HEK293T (cell line): ENCODE measurements around the gene GPBAR1.

Experiments used
- CTCF ChIA-PET: fragments of 350-600 bp; formaldehyde crosslinking; extraction: SDS; loops from one replicate; lab custom pipeline; 2021; ENCODE audit warnings: antibody characterized with exemption, inconsistent platforms; lab: Yijun Ruan, JAX
- POLR2A ChIA-PET: fragments of 350-600 bp; formaldehyde crosslinking; extraction: SDS; loops from one replicate; lab custom pipeline; 2020; ENCODE audit warnings: antibody characterized with exemption, inconsistent platforms; lab: Yijun Ruan, JAX
- DNase-seq: peaks from one replicate; pipeline ENCODE4 v3.0.0; 2012; ENCODE audit warnings: mixed read lengths; ENCODE audit errors: extremely low spot score
- ARNT ChIP-seq: fragments of 450-650 bp; IDR thresholded peaks from 2 replicates; pipeline ENCODE4 v1.6.1; 2017; ENCODE audit warnings: mild to moderate bottlenecking
- BHLHE40 ChIP-seq: fragments of 450-650 bp; IDR thresholded peaks from 2 replicates; pipeline ENCODE4 v1.6.1; 2016; ENCODE audit warnings: mild to moderate bottlenecking, moderate library complexity, borderline replicate concordance
- CTBP1 ChIP-seq: fragments of 450-650 bp; IDR thresholded peaks from 2 replicates; pipeline ENCODE4 v1.6.1; 2016; ENCODE audit warnings: borderline replicate concordance
- ELF4 ChIP-seq: fragments of 450-650 bp; IDR thresholded peaks from 2 replicates; pipeline ENCODE4 v1.6.1; 2017; ENCODE audit warnings: antibody characterized with exemption
- FOXA1 ChIP-seq: fragments of 450-650 bp; IDR thresholded peaks from 2 replicates; pipeline ENCODE4 v1.6.1; 2016; ENCODE audit warnings: mild to moderate bottlenecking
- FOXK2 ChIP-seq: fragments of 450-650 bp; IDR thresholded peaks from 2 replicates; pipeline ENCODE4 v1.6.1; 2016; ENCODE audit warnings: mild to moderate bottlenecking
- FOXM1 ChIP-seq: fragments of 450-650 bp; IDR thresholded peaks from 2 replicates; pipeline ENCODE4 v1.6.1; 2017; ENCODE audit warnings: mild to moderate bottlenecking, borderline replicate concordance
- HDGF ChIP-seq: fragments of 450-650 bp; IDR thresholded peaks from 2 replicates; pipeline ENCODE4 v1.6.1; 2017; ENCODE audit warnings: antibody characterized with exemption, borderline replicate concordance
- L3MBTL2 ChIP-seq: fragments of 450-650 bp; conservative IDR thresholded peaks from 2 replicates; pipeline ENCODE4 v1.6.1; 2016; ENCODE audit warnings: mild to moderate bottlenecking
- LEF1 ChIP-seq: fragments of 450-650 bp; IDR thresholded peaks from 2 replicates; pipeline ENCODE4 v1.6.1; 2017; ENCODE audit warnings: mild to moderate bottlenecking, borderline replicate concordance
- NFRKB ChIP-seq: fragments of 450-650 bp; IDR thresholded peaks from 2 replicates; pipeline ENCODE4 v1.6.1; 2016; ENCODE audit warnings: mild to moderate bottlenecking, moderate library complexity
- SP1 ChIP-seq: fragments of 450-650 bp; IDR thresholded peaks from 2 replicates; pipeline ENCODE4 v1.6.1; 2017
- SUZ12 ChIP-seq: fragments of 450-650 bp; IDR thresholded peaks from 2 replicates; pipeline ENCODE4 v1.6.1; 2016; ENCODE audit warnings: mild to moderate bottlenecking
- TARDBP ChIP-seq: fragments of 450-650 bp; IDR thresholded peaks from 2 replicates; pipeline ENCODE4 v1.6.1; 2016
- ZNF384 ChIP-seq: fragments of 450-650 bp; IDR thresholded peaks from 2 replicates; pipeline ENCODE4 v1.6.1; 2016
- TF ChIP-seq, protein P1 (sequence below): fragments of 450-650 bp; IDR thresholded peaks from 2 replicates; pipeline ENCODE4 v1.6.1; 2016

GPBAR1 gene

DNA sequence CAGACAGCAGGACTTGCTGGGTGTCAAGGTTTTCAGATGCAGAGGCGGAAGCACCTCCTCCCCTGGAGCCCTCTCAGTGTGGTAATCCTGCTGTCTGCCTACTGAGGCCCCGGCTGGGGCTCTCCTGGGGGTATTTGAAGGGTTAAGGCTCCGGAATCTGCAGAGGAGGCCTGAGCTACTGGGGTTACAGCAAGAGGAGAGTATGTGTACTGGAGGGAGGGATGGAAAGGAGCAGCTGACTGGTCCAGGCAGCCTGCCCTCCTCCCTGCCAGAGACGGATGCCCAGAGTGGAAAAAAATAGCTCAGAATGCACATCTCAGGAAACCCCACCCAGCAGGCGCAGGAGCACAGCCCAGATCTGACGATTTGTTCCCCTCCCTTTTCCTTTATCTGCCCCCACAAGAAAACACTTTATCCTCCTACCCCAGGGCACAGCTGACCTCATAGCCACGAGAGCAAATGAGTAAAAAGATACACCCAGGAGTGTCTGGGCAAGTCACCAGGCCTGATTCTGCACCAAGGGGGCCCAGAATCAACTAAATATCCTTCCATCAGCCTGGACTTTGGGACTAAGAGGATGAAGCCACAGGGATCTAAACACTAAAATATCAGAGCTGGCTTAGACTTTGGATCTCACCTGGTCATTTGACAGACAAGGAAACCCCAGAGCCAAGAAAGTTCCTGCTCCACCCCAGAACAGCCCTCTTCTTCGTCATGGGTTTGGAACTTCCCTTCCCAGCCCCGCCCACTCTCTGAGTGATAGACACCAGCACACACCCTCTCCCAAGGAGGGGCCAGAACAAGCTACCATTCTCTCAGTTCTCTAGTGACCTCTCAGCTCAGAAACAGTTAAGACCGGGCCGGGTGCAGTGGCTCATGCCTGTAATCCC, 26.0 kb downstream of the GPBAR1 start:
- TF ChIP-seq, protein P1, sequence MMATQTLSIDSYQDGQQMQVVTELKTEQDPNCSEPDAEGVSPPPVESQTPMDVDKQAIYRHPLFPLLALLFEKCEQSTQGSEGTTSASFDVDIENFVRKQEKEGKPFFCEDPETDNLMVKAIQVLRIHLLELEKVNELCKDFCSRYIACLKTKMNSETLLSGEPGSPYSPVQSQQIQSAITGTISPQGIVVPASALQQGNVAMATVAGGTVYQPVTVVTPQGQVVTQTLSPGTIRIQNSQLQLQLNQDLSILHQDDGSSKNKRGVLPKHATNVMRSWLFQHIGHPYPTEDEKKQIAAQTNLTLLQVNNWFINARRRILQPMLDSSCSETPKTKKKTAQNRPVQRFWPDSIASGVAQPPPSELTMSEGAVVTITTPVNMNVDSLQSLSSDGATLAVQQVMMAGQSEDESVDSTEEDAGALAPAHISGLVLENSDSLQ: peak; percentile 81
- TF ChIP-seq FOXK2 (no peak), LEF1 (no peak), ELF4 (no peak)
- DNase-seq: peak; percentile 43

DNA sequence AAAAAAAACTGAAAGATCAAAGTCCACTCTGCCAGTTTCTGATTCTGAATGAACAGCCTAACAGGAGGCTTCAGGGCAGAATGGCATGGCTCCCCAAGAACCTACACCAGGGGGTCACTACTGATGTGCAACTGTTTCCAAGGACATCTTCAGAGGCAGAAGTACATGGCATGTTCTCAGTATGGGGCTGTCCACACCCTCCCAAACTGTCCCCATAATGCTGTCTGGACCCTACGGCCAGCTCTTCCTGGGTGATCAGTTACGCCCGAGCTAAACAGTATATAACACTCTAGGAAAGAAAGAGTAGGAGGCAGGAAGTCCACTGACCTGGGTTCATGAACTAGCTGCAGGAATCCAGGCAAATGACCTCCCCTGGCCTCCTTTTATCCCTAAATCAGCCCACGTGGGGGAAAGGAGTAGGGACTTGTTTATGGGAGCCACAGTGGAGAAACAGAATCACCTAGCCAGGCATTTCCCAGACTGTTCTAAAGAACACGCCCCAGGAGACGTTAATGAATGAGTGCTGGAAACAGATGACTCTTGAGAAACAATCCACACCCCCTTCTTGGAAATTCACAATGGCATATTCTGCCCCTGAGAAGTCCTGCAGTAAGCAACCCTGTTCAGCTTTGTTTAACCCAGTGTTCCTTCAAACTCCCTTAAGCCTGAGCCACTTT, 29.0 kb downstream of the GPBAR1 start:
- ChIA-PET POLR2A (interaction anchor here (1.0 to 1.4 kb wide), 2 partner anchors 14 to 19 kb away, joined by 3 to 4 read pairs; partner anchors contain the start of genes AAMP and PNKD), CTCF (interaction anchor here (0.6 to 4.3 kb wide), 2 partner anchors 18 to 23 kb away, joined by 6 to 30 read pairs; partner anchors contain the start of genes AAMP and PNKD)
- TF ChIP-seq SUZ12: no peak
- no peak for TF ChIP-seq ARNT
- TF ChIP-seq FOXK2: no peak
- no peak for TF ChIP-seq L3MBTL2
- TF ChIP-seq BHLHE40: no peak
- TF ChIP-seq TARDBP: no peak
- no peak for TF ChIP-seq FOXM1
- TF ChIP-seq NFRKB: no peak
- TF ChIP-seq LEF1: no peak
- no peak for TF ChIP-seq HDGF
- TF ChIP-seq CTBP1: no peak
- TF ChIP-seq SP1: no peak
- no peak for TF ChIP-seq FOXA1
- TF ChIP-seq, protein P1: no peak
- no peak for TF ChIP-seq ZNF384
- no peak for TF ChIP-seq ELF4

More for the DNA sequence above, 26.0 kb downstream of the GPBAR1 start:
- ChIA-PET CTCF (interaction anchor here (0.6 to 2.7 kb wide), 4 partner anchors 9 to 110 kb away, joined by 3 to 23 read pairs (median 4); no protein-coding TSS in a partner anchor), POLR2A (interaction anchor here (0.7 to 2.8 kb wide), 8 partner anchors 12 to 373 kb away, joined by 3 to 22 read pairs (median 4); partner anchors contain the start of genes AAMP, BCS1L, CATIP and PNKD)

DNA sequence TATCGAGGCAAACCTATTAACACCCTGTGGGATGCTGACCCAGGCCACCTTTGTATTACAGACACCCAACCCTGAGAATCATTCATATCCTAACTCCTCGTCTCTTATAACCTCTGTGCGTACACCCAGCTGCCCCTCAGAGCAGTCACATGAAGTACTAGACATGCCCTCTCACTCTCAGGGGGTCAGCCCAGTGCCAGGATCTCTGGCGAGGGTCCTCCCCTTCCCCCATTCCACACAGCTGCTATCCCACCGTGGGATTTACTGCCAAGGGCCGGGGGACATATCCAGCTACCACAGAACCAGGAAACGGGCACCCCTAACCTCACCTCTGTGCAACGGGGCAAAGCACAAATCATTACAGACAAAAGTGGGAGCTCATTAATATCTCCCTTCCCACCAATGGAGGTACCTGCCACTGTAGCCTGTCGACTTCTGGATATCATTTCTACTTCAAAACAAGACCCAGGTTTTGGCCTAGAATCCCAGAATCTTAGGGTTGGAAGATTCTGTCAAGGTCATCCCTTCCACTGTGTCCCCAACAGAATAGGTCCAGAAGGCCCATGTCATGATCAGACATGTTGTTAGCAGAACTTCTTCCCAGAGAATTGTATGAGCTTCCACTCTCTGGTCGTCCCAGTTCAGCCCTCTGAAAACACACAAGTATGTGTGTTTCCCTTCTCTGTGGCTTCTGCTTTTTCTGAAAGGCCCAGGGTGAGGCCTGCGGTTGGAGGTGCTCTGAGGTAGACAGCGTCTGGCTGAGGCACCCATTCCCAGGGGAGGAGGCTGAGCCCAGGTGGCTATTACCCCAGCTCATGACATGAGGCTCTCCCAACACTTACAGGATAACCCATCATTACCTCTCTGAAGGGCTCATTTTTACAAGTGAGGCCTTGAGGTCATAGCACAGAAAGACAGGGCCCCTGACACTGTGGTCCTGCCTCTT, 29.8 kb downstream of the GPBAR1 start:
- CTCF ChIA-PET: interaction anchor here (0.6 to 4.3 kb wide), 2 partner anchors 19 to 22 kb away, joined by 6 to 30 read pairs; partner anchors contain the start of genes AAMP and PNKD
- TF ChIP-seq HDGF (no peak), FOXK2 (no peak), TARDBP (no peak), ARNT (no peak), CTBP1 (no peak), FOXM1 (no peak), ELF4 (no peak), SP1 (no peak), BHLHE40 (no peak), LEF1 (no peak), FOXA1 (no peak), L3MBTL2 (no peak)
- POLR2A ChIA-PET: interaction anchor here (1.0 to 1.5 kb wide), 3 partner anchors 15 to 20 kb away, joined by 3 to 5 read pairs (median 4); partner anchors contain the start of genes AAMP and PNKD
- DNase-seq: no peak

More for the DNA sequence above, 29.0 kb downstream of the GPBAR1 start:
- no peak for DNase-seq

DNA sequence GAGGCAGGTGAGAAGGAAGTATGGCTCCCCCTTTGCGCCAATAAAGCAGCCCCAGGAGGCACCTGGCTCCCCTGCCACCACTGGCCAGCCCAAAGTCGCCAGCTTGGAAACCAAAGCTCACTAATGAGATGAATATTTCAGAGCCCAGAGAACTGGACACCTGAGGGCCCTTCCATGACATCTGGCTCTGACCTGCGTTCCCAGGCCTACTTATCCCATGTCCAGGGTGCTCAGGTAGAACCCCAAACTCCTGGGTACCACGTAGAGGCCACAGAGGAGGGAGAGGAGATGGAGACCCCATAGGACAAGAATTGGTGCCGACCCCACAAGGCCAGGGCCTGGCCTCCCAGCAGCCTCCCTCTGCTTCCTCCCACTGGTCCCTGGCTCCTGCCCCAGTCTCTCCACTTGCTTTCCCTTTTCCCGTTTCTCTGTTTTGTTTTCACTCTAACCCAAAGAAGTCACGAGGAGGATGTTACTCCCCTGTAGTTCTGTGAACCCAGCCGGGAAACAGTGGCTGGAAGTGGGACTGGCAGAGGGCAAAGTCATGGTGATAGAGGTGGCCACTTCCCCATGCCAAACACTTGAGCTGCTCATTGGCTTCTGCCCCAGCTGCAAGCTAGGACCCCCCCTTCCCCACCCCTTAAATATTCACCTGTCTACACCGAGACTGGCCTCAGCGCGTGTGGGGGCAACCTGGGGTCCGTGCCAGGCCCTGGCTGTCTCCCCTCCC, 30.7 kb downstream of the GPBAR1 start:
- CTCF ChIA-PET: interaction anchor here (0.7 to 4.3 kb wide), 2 partner anchors 20 to 689 kb away, joined by 3 to 30 read pairs; partner anchors contain the start of genes AAMP and PNKD
- POLR2A ChIA-PET: interaction anchor here (1.4 to 1.5 kb wide), 2 partner anchors 16 to 21 kb away, joined by 4 to 5 read pairs; partner anchors contain the start of genes AAMP and PNKD
- TF ChIP-seq FOXK2 (no peak), FOXM1 (no peak), ELF4 (no peak), BHLHE40 (no peak), SUZ12 (no peak), SP1 (no peak), L3MBTL2 (no peak), ARNT (no peak), HDGF (no peak), CTBP1 (no peak)
- no peak for DNase-seq
